ENCODE results near the gene TUSC1. TPM values are rescaled to one million over a fixed set of nuclear protein-coding genes. Genes with fewer than 3 reads are reported as not detected.

The TUSC1 gene
- polyA plus RNA-seq (2.5 and 3.8 TPM in 2 replicates), polyA minus RNA-seq (1.2 and 1.5 TPM in 2 replicates)

DNA sequence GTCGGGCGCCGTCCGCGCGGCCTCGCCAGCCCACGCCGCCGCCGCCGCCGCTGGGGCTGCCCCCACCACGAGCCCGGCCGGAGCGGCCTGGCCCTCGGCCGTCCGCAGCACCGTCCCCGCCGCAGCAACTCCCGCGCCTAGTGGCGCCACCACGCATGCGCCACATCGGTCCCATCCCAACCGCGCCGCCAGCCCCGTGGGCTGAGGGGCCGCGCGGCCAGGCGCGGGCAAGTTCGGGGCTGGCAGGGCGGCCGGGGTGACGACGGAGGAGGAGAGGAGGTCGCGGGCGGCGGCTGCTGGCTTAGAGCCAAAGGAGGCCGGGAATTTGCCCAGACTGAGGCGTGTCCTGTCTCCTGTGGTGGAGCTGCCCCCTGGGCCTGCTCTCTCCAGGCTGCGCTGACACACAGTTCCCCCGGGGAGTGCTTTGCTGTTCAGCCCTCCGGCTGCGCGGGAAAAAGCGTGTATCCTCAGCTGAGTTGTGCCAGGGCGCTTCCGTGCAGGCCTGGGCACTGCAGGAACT lies at the start of gene TUSC1:
TSS of gene TUSC1 (minus strand) at position 298 of the 520 bp plus-strand sequence. CDS start at position 166, 132 bp downstream.
- H2AFZ ChIP-seq (ENCODE audit: low read depth, low read length): no peak within 1 kb of the TSS
- H3K9ac ChIP-seq (ENCODE audit: low read length): peak within 1 kb of the TSS; percentile 51
- no peaks in the 10 kb centered on the region for H3F3A ChIP-seq (ENCODE audit: insufficient read depth, low read length, poor library complexity, severe bottlenecking)
- TF ChIP-seq TAF1 (IDR thresholded peaks at IDR 0.05; ENCODE audit: low read depth) (no peak), EZH2 (IDR thresholded peaks at IDR 0.05; ENCODE audit: borderline replicate concordance, insufficient read depth, low read length, poor library complexity, severe bottlenecking) (no peak), SMC3 (conservative IDR thresholded peaks at IDR 0.05; ENCODE audit: poor library complexity) (no peak)
- no peaks in the 10 kb centered on the region for H3K36me3 ChIP-seq (ENCODE audit: insufficient read depth, low read length)
- peaks cover 14% of the 10 kb centered on the region for H3K27me3 ChIP-seq (ENCODE audit: insufficient read depth, low read depth, low read length)
- H3K9me3 ChIP-seq (ENCODE audit: low read length): no peaks in the 10 kb centered on the region
- H4K20me1 ChIP-seq (ENCODE audit: insufficient read depth): no peaks in the 10 kb centered on the region
- H3K79me2 ChIP-seq (replicated peaks; ENCODE audit: insufficient read depth, low read length): no peaks in the 10 kb centered on the region
- no peak within 1 kb of the TSS for H3K4me2 ChIP-seq (ENCODE audit: low read length)
- peak within 1 kb of the TSS; percentile 65 for H3K4me3 ChIP-seq (ENCODE audit: low read length)
- no peaks in the 10 kb centered on the region for H3K9me2 ChIP-seq (ENCODE audit: insufficient read depth, low read length)
- no peak within 1 kb of the TSS for H3K27ac ChIP-seq (ENCODE audit: low read length)

GRCh38 chr9:25726871-25727410 lies 48.7 kb upstream of the TUSC1 start:
- H4K20me1 ChIP-seq (ENCODE audit: insufficient read depth): no peaks in the 10 kb centered on the region
- H3F3A ChIP-seq (ENCODE audit: insufficient read depth, low read length, poor library complexity, severe bottlenecking): no peaks in the 10 kb centered on the region
- TF ChIP-seq SMC3 (conservative IDR thresholded peaks at IDR 0.05; ENCODE audit: poor library complexity): no peak
- TF ChIP-seq RAD21 (conservative IDR thresholded peaks at IDR 0.05): no peak
- TF ChIP-seq, protein P1, sequence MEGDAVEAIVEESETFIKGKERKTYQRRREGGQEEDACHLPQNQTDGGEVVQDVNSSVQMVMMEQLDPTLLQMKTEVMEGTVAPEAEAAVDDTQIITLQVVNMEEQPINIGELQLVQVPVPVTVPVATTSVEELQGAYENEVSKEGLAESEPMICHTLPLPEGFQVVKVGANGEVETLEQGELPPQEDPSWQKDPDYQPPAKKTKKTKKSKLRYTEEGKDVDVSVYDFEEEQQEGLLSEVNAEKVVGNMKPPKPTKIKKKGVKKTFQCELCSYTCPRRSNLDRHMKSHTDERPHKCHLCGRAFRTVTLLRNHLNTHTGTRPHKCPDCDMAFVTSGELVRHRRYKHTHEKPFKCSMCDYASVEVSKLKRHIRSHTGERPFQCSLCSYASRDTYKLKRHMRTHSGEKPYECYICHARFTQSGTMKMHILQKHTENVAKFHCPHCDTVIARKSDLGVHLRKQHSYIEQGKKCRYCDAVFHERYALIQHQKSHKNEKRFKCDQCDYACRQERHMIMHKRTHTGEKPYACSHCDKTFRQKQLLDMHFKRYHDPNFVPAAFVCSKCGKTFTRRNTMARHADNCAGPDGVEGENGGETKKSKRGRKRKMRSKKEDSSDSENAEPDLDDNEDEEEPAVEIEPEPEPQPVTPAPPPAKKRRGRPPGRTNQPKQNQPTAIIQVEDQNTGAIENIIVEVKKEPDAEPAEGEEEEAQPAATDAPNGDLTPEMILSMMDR (IDR thresholded peaks at IDR 0.05; ENCODE audit: poor library complexity, severe bottlenecking): no peak

GRCh38 chr9:25724424-25724823 lies 46.2 kb upstream of the TUSC1 start:
- no peak overlapping the region for H2AFZ ChIP-seq (ENCODE audit: low read depth, low read length)
- H3K27ac ChIP-seq (ENCODE audit: low read length): no peak overlapping the region
- H3K9me2 ChIP-seq (ENCODE audit: insufficient read depth, low read length): no peaks in the 10 kb centered on the region
- H4K20me1 ChIP-seq (ENCODE audit: insufficient read depth): no peaks in the 10 kb centered on the region
- TF ChIP-seq, protein P1 (IDR thresholded peaks at IDR 0.05; ENCODE audit: poor library complexity, severe bottlenecking): no peak
- no peak for TF ChIP-seq TAF1 (IDR thresholded peaks at IDR 0.05; ENCODE audit: low read depth)
- TF ChIP-seq MXI1 (conservative IDR thresholded peaks at IDR 0.05; ENCODE audit: poor library complexity, severe bottlenecking): no peak
- TF ChIP-seq EP300 (conservative IDR thresholded peaks at IDR 0.05; ENCODE audit: poor library complexity, severe bottlenecking): no peak
- TF ChIP-seq EZH2 (IDR thresholded peaks at IDR 0.05; ENCODE audit: borderline replicate concordance, insufficient read depth, low read length, poor library complexity, severe bottlenecking): no peak
- TF ChIP-seq RAD21 (conservative IDR thresholded peaks at IDR 0.05): no peak
- no peak for TF ChIP-seq SMC3 (conservative IDR thresholded peaks at IDR 0.05; ENCODE audit: poor library complexity)
- no peak for TF ChIP-seq POLR2AphosphoS5 (IDR thresholded peaks at IDR 0.05)
- TF ChIP-seq, protein P2, sequence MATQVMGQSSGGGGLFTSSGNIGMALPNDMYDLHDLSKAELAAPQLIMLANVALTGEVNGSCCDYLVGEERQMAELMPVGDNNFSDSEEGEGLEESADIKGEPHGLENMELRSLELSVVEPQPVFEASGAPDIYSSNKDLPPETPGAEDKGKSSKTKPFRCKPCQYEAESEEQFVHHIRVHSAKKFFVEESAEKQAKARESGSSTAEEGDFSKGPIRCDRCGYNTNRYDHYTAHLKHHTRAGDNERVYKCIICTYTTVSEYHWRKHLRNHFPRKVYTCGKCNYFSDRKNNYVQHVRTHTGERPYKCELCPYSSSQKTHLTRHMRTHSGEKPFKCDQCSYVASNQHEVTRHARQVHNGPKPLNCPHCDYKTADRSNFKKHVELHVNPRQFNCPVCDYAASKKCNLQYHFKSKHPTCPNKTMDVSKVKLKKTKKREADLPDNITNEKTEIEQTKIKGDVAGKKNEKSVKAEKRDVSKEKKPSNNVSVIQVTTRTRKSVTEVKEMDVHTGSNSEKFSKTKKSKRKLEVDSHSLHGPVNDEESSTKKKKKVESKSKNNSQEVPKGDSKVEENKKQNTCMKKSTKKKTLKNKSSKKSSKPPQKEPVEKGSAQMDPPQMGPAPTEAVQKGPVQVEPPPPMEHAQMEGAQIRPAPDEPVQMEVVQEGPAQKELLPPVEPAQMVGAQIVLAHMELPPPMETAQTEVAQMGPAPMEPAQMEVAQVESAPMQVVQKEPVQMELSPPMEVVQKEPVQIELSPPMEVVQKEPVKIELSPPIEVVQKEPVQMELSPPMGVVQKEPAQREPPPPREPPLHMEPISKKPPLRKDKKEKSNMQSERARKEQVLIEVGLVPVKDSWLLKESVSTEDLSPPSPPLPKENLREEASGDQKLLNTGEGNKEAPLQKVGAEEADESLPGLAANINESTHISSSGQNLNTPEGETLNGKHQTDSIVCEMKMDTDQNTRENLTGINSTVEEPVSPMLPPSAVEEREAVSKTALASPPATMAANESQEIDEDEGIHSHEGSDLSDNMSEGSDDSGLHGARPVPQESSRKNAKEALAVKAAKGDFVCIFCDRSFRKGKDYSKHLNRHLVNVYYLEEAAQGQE (IDR thresholded peaks at IDR 0.05; ENCODE audit: borderline replicate concordance): no peak
- H3K4me3 ChIP-seq (ENCODE audit: low read length): no peak overlapping the region
- H3K27me3 ChIP-seq (ENCODE audit: insufficient read depth, low read depth, low read length): no peaks in the 10 kb centered on the region
- H3K9me3 ChIP-seq (ENCODE audit: low read length): no peaks in the 10 kb centered on the region
- H3K79me2 ChIP-seq (replicated peaks; ENCODE audit: insufficient read depth, low read length): no peaks in the 10 kb centered on the region
- H3K36me3 ChIP-seq (ENCODE audit: insufficient read depth, low read length): no peaks in the 10 kb centered on the region
- H3K4me2 ChIP-seq (ENCODE audit: low read length): no peak overlapping the region
- H3F3A ChIP-seq (ENCODE audit: insufficient read depth, low read length, poor library complexity, severe bottlenecking): no peaks in the 10 kb centered on the region
- no peak overlapping the region for H3K9ac ChIP-seq (ENCODE audit: low read length)

More at GRCh38 chr9:25726871-25727410, 48.7 kb upstream of the TUSC1 start:
- Histone ChIP-seq H2AFZ (ENCODE audit: low read depth, low read length) (no peak overlapping the region), H3K9me3 (ENCODE audit: low read length) (no peaks in the 10 kb centered on the region), H3K9ac (ENCODE audit: low read length) (no peak overlapping the region), H3K79me2 (replicated peaks; ENCODE audit: insufficient read depth, low read length) (no peaks in the 10 kb centered on the region), H3K27me3 (ENCODE audit: insufficient read depth, low read depth, low read length) (no peaks in the 10 kb centered on the region), H3K27ac (ENCODE audit: low read length) (no peak overlapping the region), H3K4me2 (ENCODE audit: low read length) (no peak overlapping the region), H3K4me3 (ENCODE audit: low read length) (no peak overlapping the region), H3K36me3 (ENCODE audit: insufficient read depth, low read length) (no peaks in the 10 kb centered on the region), H3K9me2 (ENCODE audit: insufficient read depth, low read length) (no peaks in the 10 kb centered on the region)

Measured in neural cell (in vitro differentiated cells).